Astrocyte of the cerebellum (primary cell): ENCODE data around the gene TNK2.

Experiments used
- DNase-seq: peaks from one replicate; pipeline ENCODE4 v3.0.0-alpha.2; 2011; ENCODE audit warnings: low read depth
- H3K4me3 ChIP-seq: 2 replicates; pipeline ENCODE4 v1.5.1; 2011; ENCODE audit warnings: mild to moderate bottlenecking, low read depth, low read length, moderate library complexity
- in situ Hi-C: cut with HindIII; loops from 2 replicates; pipeline ENCODE4 v1.10.0; 2017; ENCODE audit warnings: low sequenced_read_pairs
- TF ChIP-seq, protein P1 (sequence below): IDR thresholded peaks from 2 replicates; pipeline ENCODE4 v1.5.1; 2012; ENCODE audit warnings: low read length, low read depth, moderate library complexity, mild to moderate bottlenecking; ENCODE audit errors: missing control alignments

The TNK2 gene

DNA sequence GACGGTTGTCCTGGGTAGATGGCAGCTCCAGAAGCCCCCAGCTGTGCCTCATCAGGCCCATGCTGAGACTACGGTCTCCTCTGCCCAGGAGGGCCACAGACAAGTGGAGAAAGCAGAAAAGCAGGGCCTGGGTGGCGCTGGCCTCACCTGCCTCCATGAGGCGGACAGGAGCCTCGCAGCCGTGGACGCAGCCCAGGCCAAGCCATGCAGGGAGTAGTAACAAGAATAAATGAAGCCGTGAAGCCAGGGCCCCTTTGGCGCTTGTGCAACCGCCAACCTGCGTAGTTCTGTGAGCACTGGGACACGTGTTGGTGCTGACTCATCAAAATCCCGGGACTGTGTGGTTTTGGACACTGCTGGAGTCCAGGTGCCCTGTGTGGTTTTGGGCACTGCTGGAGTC, 84.4 kb downstream of the TNK2 start:
- in situ Hi-C loops = no loop called here
- TF ChIP-seq, protein P1, sequence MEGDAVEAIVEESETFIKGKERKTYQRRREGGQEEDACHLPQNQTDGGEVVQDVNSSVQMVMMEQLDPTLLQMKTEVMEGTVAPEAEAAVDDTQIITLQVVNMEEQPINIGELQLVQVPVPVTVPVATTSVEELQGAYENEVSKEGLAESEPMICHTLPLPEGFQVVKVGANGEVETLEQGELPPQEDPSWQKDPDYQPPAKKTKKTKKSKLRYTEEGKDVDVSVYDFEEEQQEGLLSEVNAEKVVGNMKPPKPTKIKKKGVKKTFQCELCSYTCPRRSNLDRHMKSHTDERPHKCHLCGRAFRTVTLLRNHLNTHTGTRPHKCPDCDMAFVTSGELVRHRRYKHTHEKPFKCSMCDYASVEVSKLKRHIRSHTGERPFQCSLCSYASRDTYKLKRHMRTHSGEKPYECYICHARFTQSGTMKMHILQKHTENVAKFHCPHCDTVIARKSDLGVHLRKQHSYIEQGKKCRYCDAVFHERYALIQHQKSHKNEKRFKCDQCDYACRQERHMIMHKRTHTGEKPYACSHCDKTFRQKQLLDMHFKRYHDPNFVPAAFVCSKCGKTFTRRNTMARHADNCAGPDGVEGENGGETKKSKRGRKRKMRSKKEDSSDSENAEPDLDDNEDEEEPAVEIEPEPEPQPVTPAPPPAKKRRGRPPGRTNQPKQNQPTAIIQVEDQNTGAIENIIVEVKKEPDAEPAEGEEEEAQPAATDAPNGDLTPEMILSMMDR = no peak
- DNase-seq = no peak
- no peak overlapping the region for H3K4me3 ChIP-seq

DNA sequence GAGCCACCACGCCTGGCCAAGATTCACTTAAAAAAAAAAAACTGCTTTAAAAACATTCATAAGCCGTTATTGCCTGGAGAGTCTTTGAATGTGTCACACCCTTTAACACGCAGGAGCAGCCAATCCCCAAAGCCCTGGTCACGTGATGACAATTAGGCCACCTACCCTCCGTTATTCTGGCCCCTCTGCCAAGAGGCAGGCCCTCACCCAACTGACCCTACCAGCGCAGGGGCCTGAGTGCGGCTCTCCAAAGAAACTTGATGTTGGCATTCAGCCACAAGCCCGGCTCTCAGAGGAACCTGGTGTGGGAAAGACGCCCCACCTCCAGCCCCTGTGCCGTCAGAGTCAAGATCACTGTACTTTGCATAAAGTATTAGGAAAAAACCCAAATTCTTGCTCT, 85.1 kb downstream of the TNK2 start:
- in situ Hi-C loops = no loop called here
- TF ChIP-seq, protein P1 = no peak
- DNase-seq = no peak
- H3K4me3 ChIP-seq = no peak overlapping the region

DNA sequence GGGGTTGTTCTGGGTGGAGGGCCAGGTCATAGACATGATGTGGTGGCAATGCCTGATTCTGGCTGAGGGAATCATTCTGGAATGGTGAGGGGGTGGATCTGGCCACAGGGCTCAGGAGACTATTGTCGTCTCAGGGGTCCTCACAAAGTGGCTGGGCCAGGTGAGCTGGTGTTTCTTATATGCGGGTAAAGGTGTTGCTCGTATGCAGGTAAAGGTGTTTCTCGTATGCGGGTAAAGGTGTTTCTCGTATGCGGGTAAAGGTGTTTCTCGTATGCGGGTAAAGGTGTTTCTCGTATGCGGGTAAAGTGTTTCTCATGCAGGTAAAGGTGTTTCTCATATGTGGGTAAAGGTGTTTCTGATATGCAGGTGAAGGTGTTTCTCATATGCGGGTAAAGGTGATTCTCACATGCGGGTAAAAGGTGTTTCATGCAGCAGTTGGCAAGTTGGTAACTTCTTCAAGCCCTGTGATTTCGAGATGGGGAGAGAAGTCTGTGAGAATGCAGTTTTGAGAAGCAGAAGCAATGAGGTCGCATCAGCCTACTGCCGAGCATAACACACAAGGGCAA, 86.1 kb downstream of the TNK2 start:
- in situ Hi-C loops = no loop called here
- DNase-seq = no peak

DNA sequence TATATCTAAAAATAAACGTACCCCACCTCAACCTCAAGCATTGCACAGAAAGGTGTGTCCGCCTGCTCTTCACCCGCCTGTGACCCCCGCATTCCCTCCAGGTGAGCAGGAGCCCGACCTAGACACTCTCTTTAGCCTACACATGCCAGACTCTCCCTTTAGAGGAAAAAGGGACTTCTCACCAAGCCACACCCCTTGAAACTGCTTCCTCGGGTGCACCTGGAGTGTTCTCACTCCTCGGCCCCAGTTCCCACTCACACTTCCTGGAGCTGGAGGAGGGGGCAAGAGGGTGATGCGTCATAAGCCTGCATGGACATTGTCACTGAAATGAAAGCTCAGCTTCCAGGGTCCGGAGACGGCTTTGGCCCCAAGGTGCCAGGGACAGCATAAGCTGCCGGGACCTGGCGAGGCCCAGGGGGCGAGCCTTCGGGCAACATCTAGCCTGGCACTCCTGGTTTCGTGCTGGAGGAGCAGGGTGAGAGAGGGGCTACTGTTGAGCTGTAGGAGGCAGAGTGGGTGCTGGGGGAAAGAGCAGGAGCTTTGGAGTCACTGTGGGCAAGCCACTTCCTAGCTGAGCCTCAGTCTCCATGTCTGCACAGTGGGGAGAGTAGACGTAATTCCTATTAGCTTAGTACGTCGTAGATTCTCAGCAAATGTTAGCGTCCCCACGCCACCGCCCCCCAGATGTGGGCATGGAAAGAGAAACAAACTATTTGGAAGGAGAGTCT, 86.8 kb downstream of the TNK2 start:
- TF ChIP-seq, protein P1 = no peak
- in situ Hi-C loops = no loop called here

More for the DNA sequence above, 86.1 kb downstream of the TNK2 start:
- TF ChIP-seq, protein P1 = no peak
- H3K4me3 ChIP-seq = no peak overlapping the region

DNA sequence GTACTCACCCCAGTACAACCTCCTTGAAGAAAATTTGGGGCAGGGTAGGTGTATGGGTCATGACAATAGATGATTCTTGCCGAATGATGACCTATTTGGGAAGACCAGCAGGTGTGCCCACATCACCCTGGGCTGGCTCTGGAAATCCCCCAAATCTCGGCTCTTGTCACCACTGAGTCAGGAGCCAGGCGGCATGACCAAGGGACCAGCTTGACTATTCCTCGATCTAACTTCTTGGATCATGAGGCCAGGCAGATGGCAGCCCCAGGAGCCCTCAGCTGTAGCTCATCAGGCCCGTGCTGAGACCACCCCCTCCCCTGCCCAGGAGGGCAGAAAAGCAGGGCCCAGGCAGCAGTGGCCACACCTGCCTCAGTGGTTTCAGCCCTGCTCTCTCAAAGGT, 87.5 kb downstream of the TNK2 start:
- H3K4me3 ChIP-seq = no peak overlapping the region
- no peak for DNase-seq
- in situ Hi-C loops = no loop called here
- TF ChIP-seq, protein P1 = no peak

More for the DNA sequence above, 86.8 kb downstream of the TNK2 start:
- H3K4me3 ChIP-seq = no peak overlapping the region
- DNase-seq = no peak

DNA sequence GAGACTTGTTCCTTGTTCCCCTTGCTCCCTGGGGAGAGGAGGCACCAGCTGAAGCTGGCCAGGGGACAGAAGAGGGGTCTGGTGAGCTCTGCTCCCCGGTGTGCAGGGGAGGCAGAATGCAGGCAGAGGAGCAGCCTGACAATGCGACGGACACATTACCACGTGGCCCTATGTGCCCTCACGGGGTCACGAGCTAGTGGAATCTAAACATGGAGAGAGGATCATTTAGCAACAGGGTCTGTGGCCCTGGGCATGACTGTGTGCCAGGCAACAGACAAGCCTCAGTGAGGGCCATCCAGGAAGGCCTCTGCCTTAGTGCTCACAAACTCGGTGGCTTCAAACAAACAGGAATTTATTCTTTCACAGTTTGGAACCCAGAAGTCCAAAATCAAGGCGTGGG, 88.2 kb downstream of the TNK2 start:
- TF ChIP-seq, protein P1 = no peak
- no peak overlapping the region for H3K4me3 ChIP-seq
- DNase-seq = no peak
- in situ Hi-C loops = no loop called here
